Measurements from ENCODE around the gene SH3TC2. TPM values are rescaled to one million over a fixed set of nuclear protein-coding genes. Genes with fewer than 3 reads are reported as not detected.

SH3TC2 gene
- total and polyA plus RNA-seq, 12 donors, result 0.14 to 1.2 (median 0.46) TPM

GRCh38 chr5:149099920-149100319 is 37.1 kb upstream of the SH3TC2 start:
- TF ChIP-seq CTCF (IDR thresholded peaks at IDR 0.05), result no peak
- TF ChIP-seq POLR2A (IDR thresholded peaks at IDR 0.05), result no peak
- Histone ChIP-seq H3K27ac (no peak overlapping the region), H3K27me3 (no peaks in the 10 kb centered on the region), H3K4me1 (replicated peaks in 1 of 2) (no peaks in the 10 kb centered on the region), H3K4me3 (no peak overlapping the region), H3K9me3 (replicated peaks in 1 of 3) (peaks cover 0 to 5% (median 0%) of the 10 kb centered on the region in 3 donors), H3K36me3 (replicated peaks in 1 of 2) (no peaks in the 10 kb centered on the region)
- intact Hi-C loops (cut with DNase I), result no loop called here
- DNase-seq, result no peak

GRCh38 chr5:149094996-149095395 is 32.1 kb upstream of the SH3TC2 start:
- Histone ChIP-seq H3K4me1 (replicated peaks in 1 of 2) (no peaks in the 10 kb centered on the region), H3K4me3 (no peak overlapping the region), H3K9me3 (replicated peaks in 1 of 3) (no peaks in the 10 kb centered on the region), H3K27ac (no peak overlapping the region), H3K36me3 (replicated peaks in 1 of 2) (no peaks in the 10 kb centered on the region), H3K27me3 (no peaks in the 10 kb centered on the region)
- 62 to 81% (median 70%) methylated on average over 2 of the region's 2 CpGs for WGBS, 4 donors
- intact Hi-C loops (cut with DNase I), result no loop called here
- TF ChIP-seq POLR2A (IDR thresholded peaks at IDR 0.05) (no peak), CTCF (IDR thresholded peaks at IDR 0.05) (no peak)
- DNase-seq, result no peak

GRCh38 chr5:149093625-149094024 is 30.8 kb upstream of the SH3TC2 start:
- WGBS, 4 donors, result 29 to 67% (median 44%) methylated on average over 1 to 2 of the region's 2 CpGs
- H3K4me3 ChIP-seq, result no peak overlapping the region
- H3K27ac ChIP-seq, result no peak overlapping the region
- H3K4me1 ChIP-seq (replicated peaks in 1 of 2), result no peaks in the 10 kb centered on the region
- TF ChIP-seq CTCF (IDR thresholded peaks at IDR 0.05) (no peak), POLR2A (IDR thresholded peaks at IDR 0.05) (no peak)
- intact Hi-C loops (cut with DNase I), result no loop called here
- H3K9me3 ChIP-seq (replicated peaks in 1 of 3), result no peaks in the 10 kb centered on the region
- H3K27me3 ChIP-seq, result no peaks in the 10 kb centered on the region
- DNase-seq, result no peak
- no peaks in the 10 kb centered on the region for H3K36me3 ChIP-seq (replicated peaks in 1 of 2)

- H3K9me3 ChIP-seq (replicated peaks in 1 of 3), result no peaks in the 10 kb centered on the region
- H3K4me3 ChIP-seq, result no peak overlapping the region
- H3K27ac ChIP-seq, result no peak overlapping the region
- H3K4me1 ChIP-seq (replicated peaks in 1 of 2), result no peaks in the 10 kb centered on the region
- WGBS, 4 donors, result 41 to 57% (median 44%) methylated on average over 2 of the region's 2 CpGs
- no peak for DNase-seq
- no peaks in the 10 kb centered on the region for H3K27me3 ChIP-seq
- intact Hi-C loops (cut with DNase I), result no loop called here
- H3K36me3 ChIP-seq (replicated peaks in 1 of 2), result no peaks in the 10 kb centered on the region
- TF ChIP-seq CTCF (IDR thresholded peaks at IDR 0.05), result no peak
- no peak for TF ChIP-seq POLR2A (IDR thresholded peaks at IDR 0.05)
These were observed 26.9 kb upstream of the SH3TC2 start for GRCh38 chr5:149089796-149090195.
